ENCODE measurements around the gene ERBB3. TPM values are rescaled to one million over a fixed set of nuclear protein-coding genes. Genes with fewer than 3 reads are reported as not detected.

ERBB3 gene
- total RNA-seq, 1 donor from 2014 or later, result 60.7 TPM

DNA sequence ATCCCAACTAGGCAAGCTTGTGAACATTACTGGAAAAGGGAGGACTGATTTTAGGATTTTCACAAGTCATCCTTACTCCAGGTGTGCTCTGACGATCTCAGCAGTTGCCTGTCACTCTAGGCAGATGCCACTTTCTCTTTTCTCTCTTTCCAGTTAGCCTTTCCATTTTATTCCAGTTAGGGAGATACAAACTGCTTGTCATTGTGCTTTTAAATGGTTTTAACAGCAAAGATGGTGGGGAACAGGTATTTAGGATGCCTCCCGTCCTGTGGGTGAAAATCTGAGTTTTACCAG lies 25.6 kb downstream of the ERBB3 start:
- H3K27ac ChIP-seq, result no peak overlapping the region
- DNase-seq (no peak), ATAC-seq (no peak)
- TF ChIP-seq, protein P1, sequence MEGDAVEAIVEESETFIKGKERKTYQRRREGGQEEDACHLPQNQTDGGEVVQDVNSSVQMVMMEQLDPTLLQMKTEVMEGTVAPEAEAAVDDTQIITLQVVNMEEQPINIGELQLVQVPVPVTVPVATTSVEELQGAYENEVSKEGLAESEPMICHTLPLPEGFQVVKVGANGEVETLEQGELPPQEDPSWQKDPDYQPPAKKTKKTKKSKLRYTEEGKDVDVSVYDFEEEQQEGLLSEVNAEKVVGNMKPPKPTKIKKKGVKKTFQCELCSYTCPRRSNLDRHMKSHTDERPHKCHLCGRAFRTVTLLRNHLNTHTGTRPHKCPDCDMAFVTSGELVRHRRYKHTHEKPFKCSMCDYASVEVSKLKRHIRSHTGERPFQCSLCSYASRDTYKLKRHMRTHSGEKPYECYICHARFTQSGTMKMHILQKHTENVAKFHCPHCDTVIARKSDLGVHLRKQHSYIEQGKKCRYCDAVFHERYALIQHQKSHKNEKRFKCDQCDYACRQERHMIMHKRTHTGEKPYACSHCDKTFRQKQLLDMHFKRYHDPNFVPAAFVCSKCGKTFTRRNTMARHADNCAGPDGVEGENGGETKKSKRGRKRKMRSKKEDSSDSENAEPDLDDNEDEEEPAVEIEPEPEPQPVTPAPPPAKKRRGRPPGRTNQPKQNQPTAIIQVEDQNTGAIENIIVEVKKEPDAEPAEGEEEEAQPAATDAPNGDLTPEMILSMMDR (IDR thresholded peaks at IDR 0.05), result no peak
- H3K9me3 ChIP-seq, result no peaks in the 10 kb centered on the region
- intact Hi-C loops (cut with DNase I), result no loop called here
- no peaks in the 10 kb centered on the region for H3K27me3 ChIP-seq
- peaks cover 39% of the 10 kb centered on the region for H3K36me3 ChIP-seq
- H3K4me3 ChIP-seq, result peak overlapping the region; percentile 83
- H3K4me1 ChIP-seq, result peaks cover 21% of the 10 kb centered on the region

- intact Hi-C loops (cut with DNase I), result no loop called here
- Histone ChIP-seq H3K4me1 (peaks cover 21% of the 10 kb centered on the region), H3K27ac (no peak overlapping the region), H3K9me3 (no peaks in the 10 kb centered on the region), H3K4me3 (no peak overlapping the region), H3K27me3 (no peaks in the 10 kb centered on the region), H3K36me3 (peaks cover 56% of the 10 kb centered on the region)
- TF ChIP-seq, protein P1 (IDR thresholded peaks at IDR 0.05), result no peak
- no peak for DNase-seq
- ATAC-seq, result no peak
Observed at GRCh38 chr12:56107242-56107641, 27.3 kb downstream of the ERBB3 start.

DNA sequence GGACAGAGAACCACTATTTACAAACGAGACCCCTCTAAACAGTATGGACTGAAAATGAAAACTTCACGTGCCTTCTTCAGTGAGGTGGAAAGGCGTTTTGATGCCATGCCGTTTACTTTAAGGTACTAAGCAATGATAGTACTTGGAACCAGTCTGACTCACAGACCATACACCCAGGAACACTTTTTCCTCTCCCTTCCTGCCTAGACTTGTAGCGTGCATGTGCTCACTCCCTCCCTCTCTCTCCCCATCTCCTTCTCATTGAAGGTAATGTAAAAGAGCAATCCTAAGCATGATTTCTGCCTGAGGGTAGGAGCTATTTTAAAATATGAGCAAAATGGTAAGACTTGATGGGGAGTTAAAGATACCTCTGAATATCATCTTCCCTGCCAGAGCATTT lies 30.6 kb downstream of the ERBB3 start:
- H3K9me3 ChIP-seq, result no peaks in the 10 kb centered on the region
- intact Hi-C loops (cut with DNase I), result no loop called here
- TF ChIP-seq, protein P1 (IDR thresholded peaks at IDR 0.05), result no peak
- peaks cover 72% of the 10 kb centered on the region for H3K36me3 ChIP-seq
- ATAC-seq, result no peak
- no peak overlapping the region for H3K4me3 ChIP-seq
- H3K4me1 ChIP-seq, result peaks cover 9% of the 10 kb centered on the region
- no peak for DNase-seq
- H3K27me3 ChIP-seq, result no peaks in the 10 kb centered on the region
- no peak overlapping the region for H3K27ac ChIP-seq

DNA sequence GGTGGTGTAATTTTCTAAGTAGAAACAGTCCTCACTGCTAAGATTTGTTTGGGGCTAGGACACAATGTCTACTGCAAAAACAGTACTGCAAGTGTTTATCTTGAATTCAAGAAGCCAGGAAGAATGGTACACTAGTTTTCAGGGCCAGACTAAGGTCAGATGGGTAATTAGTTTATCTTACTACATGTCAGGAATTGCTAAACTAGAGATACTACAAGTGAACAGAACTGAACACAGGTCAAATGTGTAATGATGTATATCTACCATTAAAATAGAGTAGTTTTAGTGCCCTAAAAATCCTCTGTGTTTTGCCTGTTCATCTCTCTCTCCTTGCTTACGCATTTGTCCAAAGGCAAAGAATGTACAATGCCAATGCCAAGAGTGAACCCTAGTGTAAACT lies 34.1 kb downstream of the ERBB3 start:
- Histone ChIP-seq H3K4me3 (no peak overlapping the region), H3K9me3 (no peaks in the 10 kb centered on the region), H3K36me3 (peaks cover 52% of the 10 kb centered on the region), H3K4me1 (peaks cover 6% of the 10 kb centered on the region), H3K27me3 (no peaks in the 10 kb centered on the region), H3K27ac (no peak overlapping the region)
- DNase-seq (no peak), ATAC-seq (no peak)
- TF ChIP-seq, protein P1 (IDR thresholded peaks at IDR 0.05), result no peak
- intact Hi-C loops (cut with DNase I), result no loop called here

- TF ChIP-seq, protein P1 (IDR thresholded peaks at IDR 0.05), result no peak
- ATAC-seq (no peak), DNase-seq (no peak)
- Histone ChIP-seq H3K9me3 (no peaks in the 10 kb centered on the region), H3K36me3 (peaks cover 42% of the 10 kb centered on the region), H3K27ac (peak overlapping the region; percentile 97), H3K27me3 (no peaks in the 10 kb centered on the region), H3K4me1 (peaks cover 18% of the 10 kb centered on the region), H3K4me3 (peak overlapping the region; percentile 62)
- intact Hi-C loops (cut with DNase I), result no loop called here
Observed at GRCh38 chr12:56115329-56115728, 35.4 kb downstream of the ERBB3 start.

All from upper lobe of right lung (tissue), 1 donor.